PC-9 (cell line): Measurements from ENCODE around the gene TANGO6.

Experiments
- CTCF ChIP-seq: fragments of 200-600 bp; sonication (generic); conservative IDR thresholded peaks from 2 replicates; pipeline ENCODE4 v1.6.1; 2017; ENCODE audit warnings: mixed run types, antibody characterized with exemption, mild to moderate bottlenecking, moderate library complexity
- EZH2 ChIP-seq: fragments of 200-600 bp; sonication (generic); IDR thresholded peaks from 2 replicates; pipeline ENCODE4 v1.8.0; 2017; ENCODE audit warnings: antibody characterized with exemption, low read depth

GRCh38 chr16:68917541-68917940, 74.2 kb downstream of the TANGO6 start:
- TF ChIP-seq CTCF (no peak), EZH2 (no peak)
